Keratinocyte (primary cell): ENCODE results near the gene HSDL2. TPM values are rescaled to one million over a fixed set of nuclear protein-coding genes. Genes with fewer than 3 reads are reported as not detected.

Experiments
- DNase-seq: peaks from one replicate; pipeline ENCODE4 v3.0.0-alpha.2; 2011; ENCODE audit warnings: low read depth, missing footprints, low spot score
- FAIRE-seq: peaks from 2 replicates; lab custom pipeline; 2011; peaks lifted over from hg19 to GRCh38; lab: Jason Lieb, UNC
- H2AFZ ChIP-seq: 2 replicates; pipeline ENCODE4 v1.6.0; 2012; ENCODE audit warnings: low read length, control low read depth, inconsistent platforms; ENCODE audit not compliant: control insufficient read depth
- H3K27ac ChIP-seq: 2 replicates; pipeline ENCODE4 v1.5.1; 2011; ENCODE audit warnings: low read length; ENCODE audit not compliant: control insufficient read depth, insufficient read depth
- H3K27me3 ChIP-seq: 3 replicates; pipeline ENCODE4 v1.6.0; 2011; ENCODE audit warnings: low read length; ENCODE audit not compliant: control insufficient read depth, insufficient read depth; ENCODE audit errors: extremely low read depth
- H3K36me3 ChIP-seq, 2 experiments: 2 replicates in 1 of 2; 3 replicates in 1 of 2; pipeline ENCODE4 v1.5.1; 2011; ENCODE audit warnings: low read length in 2 of 2, mild to moderate bottlenecking in 1 of 2; ENCODE audit not compliant: control insufficient read depth in 2 of 2, insufficient read depth in 2 of 2; ENCODE audit errors: extremely low read depth in 1 of 2
- H3K4me1 ChIP-seq: 3 replicates; pipeline ENCODE4 v1.5.1; 2011; ENCODE audit warnings: low read length; ENCODE audit not compliant: control insufficient read depth, insufficient read depth; ENCODE audit errors: extremely low read depth
- H3K4me2 ChIP-seq: 3 replicates; pipeline ENCODE4 v1.6.0; 2011; ENCODE audit warnings: low read depth, low read length; ENCODE audit not compliant: control insufficient read depth, insufficient read depth; ENCODE audit errors: extremely low read depth
- H3K4me3 ChIP-seq, 3 experiments: fragments of 200-600 bp in 1 of 3; sonication (generic) in 1 of 3; 2 replicates in 2 of 3; 3 replicates in 1 of 3; pipeline ENCODE4 v1.5.1; 2011 to 2016; ENCODE audit warnings: low read length in 3 of 3, mild to moderate bottlenecking in 3 of 3, control low read depth in 2 of 3, inconsistent platforms in 1 of 3, low read depth in 1 of 3, mixed read lengths in 1 of 3, mixed run types in 1 of 3, moderate library complexity in 1 of 3; ENCODE audit not compliant: control insufficient read depth in 2 of 3, insufficient read depth in 2 of 3; ENCODE audit errors: extremely low read depth in 1 of 3
- H3K79me2 ChIP-seq: 2 replicates; pipeline ENCODE4 v1.6.0; 2012; ENCODE audit warnings: low read length; ENCODE audit not compliant: control insufficient read depth, insufficient read depth
- H3K9ac ChIP-seq: 3 replicates; pipeline ENCODE4 v1.6.0; 2011; ENCODE audit warnings: low read length; ENCODE audit not compliant: control insufficient read depth, insufficient read depth; ENCODE audit errors: extremely low read depth
- H3K9me1 ChIP-seq: 3 replicates; pipeline ENCODE4 v1.6.0; 2011; ENCODE audit warnings: low read length; ENCODE audit not compliant: control insufficient read depth, insufficient read depth; ENCODE audit errors: extremely low read depth
- H3K9me3 ChIP-seq: 2 replicates; pipeline ENCODE4 v1.5.1; 2012; ENCODE audit warnings: low read depth, low read length; ENCODE audit not compliant: control insufficient read depth
- H4K20me1 ChIP-seq: 3 replicates; pipeline ENCODE4 v1.6.0; 2011; ENCODE audit warnings: low read length; ENCODE audit not compliant: control insufficient read depth, insufficient read depth; ENCODE audit errors: extremely low read depth
- EZH2 ChIP-seq: IDR thresholded peaks from one replicate; pipeline ENCODE4 v1.6.1; 2012; ENCODE audit warnings: inconsistent platforms, mild to moderate bottlenecking, low read length, moderate library complexity
- dilution Hi-C: fragments of 300-500 bp; cut with MboI; formaldehyde crosslinking; loops from one replicate; pipeline ENCODE4 v1.7.0; 2020; ENCODE audit warnings: low sequenced_read_pairs; ENCODE audit not compliant: extremely low pct_ligation_motif_present
- polyA plus RNA-seq, 5 experiments: library from polyadenylated mRNA; depleted of rRNA in 3 of 5; stranded (reverse) in 3 of 5; stranded (forward) in 1 of 5; unstranded in 1 of 5; fragments of >200 nt; gene quantifications; 1 replicate in 1 of 5; 2 replicates in 3 of 5; 3 replicates in 1 of 5; pipeline versions ENCODE4 v1.2.1 to v1.2.3, GENCODE V29; 2011 to 2012; ENCODE audit warnings: missing spikeins in 2 of 5, low read depth in 1 of 5, low replicate concordance in 1 of 5
- TF ChIP-seq, protein P1 (sequence below), 3 experiments: IDR thresholded peaks in 1 of 3; conservative IDR thresholded peaks in 1 of 3; optimal IDR thresholded peaks in 1 of 3; 2 replicates in 2 of 3; 3 replicates in 1 of 3; pipeline versions ENCODE3 to v1.5.1; 2011; ENCODE audit warnings: low read length in 3 of 3, mild to moderate bottlenecking in 3 of 3, moderate library complexity in 2 of 3, control low read depth in 1 of 3, inconsistent platforms in 1 of 3; ENCODE audit not compliant: insufficient read depth in 2 of 3; ENCODE audit errors: extremely low read depth in 1 of 3

HSDL2 gene
- polyA plus RNA-seq, 1 donor (not counting 4 experiments of a cell fraction or from before 2014, with no cell fraction given) = 27.6 TPM

DNA sequence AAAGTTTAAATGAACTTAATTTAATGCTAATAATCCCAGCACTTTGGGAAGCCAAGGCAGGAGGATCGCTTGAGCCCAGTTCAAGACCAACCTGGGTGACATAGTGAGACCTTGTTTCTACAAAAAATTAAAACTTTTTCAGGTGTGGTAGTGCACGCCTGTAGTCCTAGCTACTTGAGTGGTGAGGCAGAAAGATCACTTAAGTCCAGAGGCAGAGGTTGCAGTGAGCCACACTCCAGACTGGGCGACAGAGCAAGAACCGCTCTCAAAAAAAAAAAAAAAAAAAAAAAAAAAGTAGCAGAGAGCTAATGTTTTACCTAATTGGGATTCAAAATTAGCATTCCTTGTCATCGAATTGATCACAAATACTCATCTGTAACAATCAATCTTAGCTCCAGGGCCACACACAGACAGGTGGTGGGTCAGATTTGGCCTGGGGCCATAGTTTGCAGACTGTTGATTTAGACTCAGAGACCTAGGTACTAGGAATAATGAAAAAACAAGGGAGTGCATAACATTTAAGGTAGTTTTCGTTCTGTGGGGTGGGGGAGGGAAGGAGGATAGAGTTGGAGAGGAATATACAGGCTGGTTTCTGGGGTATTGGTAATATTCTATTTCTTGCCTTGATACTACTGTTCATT is 21.4 kb downstream of the HSDL2 start:
- Histone ChIP-seq H2AFZ (no peak overlapping the region), H3K27ac (no peak overlapping the region), H3K4me1 (no peaks in the 10 kb centered on the region), H3K4me2 (no peak overlapping the region), H4K20me1 (no peaks in the 10 kb centered on the region), H3K9me3 (no peaks in the 10 kb centered on the region), H3K79me2 (no peaks in the 10 kb centered on the region), H3K4me3 (no peak overlapping the region), H3K27me3 (no peaks in the 10 kb centered on the region), H3K9ac (no peak overlapping the region), H3K36me3 (no peaks in the 10 kb centered on the region), H3K9me1 (no peaks in the 10 kb centered on the region)
- dilution Hi-C loops = no loop called here
- no peak for FAIRE-seq
- TF ChIP-seq, protein P1, sequence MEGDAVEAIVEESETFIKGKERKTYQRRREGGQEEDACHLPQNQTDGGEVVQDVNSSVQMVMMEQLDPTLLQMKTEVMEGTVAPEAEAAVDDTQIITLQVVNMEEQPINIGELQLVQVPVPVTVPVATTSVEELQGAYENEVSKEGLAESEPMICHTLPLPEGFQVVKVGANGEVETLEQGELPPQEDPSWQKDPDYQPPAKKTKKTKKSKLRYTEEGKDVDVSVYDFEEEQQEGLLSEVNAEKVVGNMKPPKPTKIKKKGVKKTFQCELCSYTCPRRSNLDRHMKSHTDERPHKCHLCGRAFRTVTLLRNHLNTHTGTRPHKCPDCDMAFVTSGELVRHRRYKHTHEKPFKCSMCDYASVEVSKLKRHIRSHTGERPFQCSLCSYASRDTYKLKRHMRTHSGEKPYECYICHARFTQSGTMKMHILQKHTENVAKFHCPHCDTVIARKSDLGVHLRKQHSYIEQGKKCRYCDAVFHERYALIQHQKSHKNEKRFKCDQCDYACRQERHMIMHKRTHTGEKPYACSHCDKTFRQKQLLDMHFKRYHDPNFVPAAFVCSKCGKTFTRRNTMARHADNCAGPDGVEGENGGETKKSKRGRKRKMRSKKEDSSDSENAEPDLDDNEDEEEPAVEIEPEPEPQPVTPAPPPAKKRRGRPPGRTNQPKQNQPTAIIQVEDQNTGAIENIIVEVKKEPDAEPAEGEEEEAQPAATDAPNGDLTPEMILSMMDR (optimal IDR thresholded peaks at IDR 0.05 in 1 of 3, IDR thresholded peaks at IDR 0.05 in 1 of 3, conservative IDR thresholded peaks at IDR 0.05 in 1 of 3; ENCODE audit: extremely low read depth in 1 of 3, insufficient read depth in 2 of 3, low read length in 3 of 3) = no peak
- TF ChIP-seq EZH2 = no peak
- DNase-seq = no peak

DNA sequence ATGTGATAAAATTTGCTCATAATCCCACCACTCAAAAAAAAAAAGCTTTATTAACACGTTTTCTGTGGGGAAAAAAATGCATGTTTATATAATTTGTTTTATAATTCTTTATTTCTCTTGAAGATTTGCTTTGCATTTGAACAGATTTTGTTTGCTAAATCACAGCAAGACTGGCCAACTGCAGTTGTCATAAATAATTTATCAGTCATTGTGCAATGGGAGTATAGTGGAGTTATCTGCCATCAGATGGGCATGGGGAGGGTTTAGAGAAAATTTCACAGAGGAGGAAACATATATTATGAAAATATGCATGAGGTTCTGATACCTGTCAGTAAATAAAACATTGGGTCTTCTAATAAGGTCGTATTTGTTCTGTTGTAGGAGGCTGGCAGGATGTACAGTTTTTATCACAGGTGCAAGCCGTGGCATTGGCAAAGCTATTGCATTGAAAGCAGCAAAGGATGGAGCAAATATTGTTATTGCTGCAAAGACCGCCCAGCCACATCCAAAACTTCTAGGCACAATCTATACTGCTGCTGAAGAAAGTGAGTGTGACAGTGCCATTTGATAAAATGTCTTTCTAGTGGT is 23.8 kb downstream of the HSDL2 start:
- DNase-seq = no peak
- H3K4me3 ChIP-seq = no peak overlapping the region
- H4K20me1 ChIP-seq = no peaks in the 10 kb centered on the region
- no peaks in the 10 kb centered on the region for H3K27me3 ChIP-seq
- no peaks in the 10 kb centered on the region for H3K9me1 ChIP-seq
- no peaks in the 10 kb centered on the region for H3K4me1 ChIP-seq
- H3K9ac ChIP-seq = no peak overlapping the region
- H3K9me3 ChIP-seq = no peaks in the 10 kb centered on the region
- H3K27ac ChIP-seq = no peak overlapping the region
- dilution Hi-C loops = no loop called here
- no peak overlapping the region for H3K4me2 ChIP-seq
- H3K36me3 ChIP-seq = no peaks in the 10 kb centered on the region
- no peak overlapping the region for H2AFZ ChIP-seq
- H3K79me2 ChIP-seq = no peaks in the 10 kb centered on the region
- TF ChIP-seq, protein P1 (optimal IDR thresholded peaks at IDR 0.05 in 1 of 3, IDR thresholded peaks at IDR 0.05 in 1 of 3, conservative IDR thresholded peaks at IDR 0.05 in 1 of 3; ENCODE audit: extremely low read depth in 1 of 3, insufficient read depth in 2 of 3, low read length in 3 of 3) = no peak
- no peak for TF ChIP-seq EZH2
- no peak for FAIRE-seq
